HepG2 (cell line): Measurements from ENCODE around the gene TRPV6. TPM values are rescaled to one million over a fixed set of nuclear protein-coding genes. Genes with fewer than 3 reads are reported as not detected.

Experiments used
- ATAC-seq: fragments of 200-7000 bp; cut with Tn5 transposase; 3 replicates; pipeline ENCODE4 v1.9.1; 2020; ENCODE audit warnings: mild to moderate bottlenecking, moderate library complexity
- BruUV-seq: library from RNA; stranded (reverse); fragments of 400-500 nt; replicated peaks from 2 replicates; lab custom pipeline; 2021; lab: Mats Ljungman, UMichigan
- CTCF ChIA-PET: fragments of 300-600 bp; formaldehyde crosslinking; extraction: SDS; loops from one replicate; lab custom pipeline; 2021; ENCODE audit warnings: low total read pairs, inconsistent platforms, low intra/inter-chr PET ratio; lab: Yijun Ruan, JAX
- POLR2A ChIA-PET: fragments of 350-600 bp; sonication (Branson Sonifier 250); formaldehyde crosslinking; loops from one replicate; lab custom pipeline; 2020; ENCODE audit warnings: antibody characterized with exemption, inconsistent platforms; lab: Yijun Ruan, JAX
- DNase-seq: peaks from one replicate; pipeline ENCODE4 v3.0.0-alpha.2; 2015; ENCODE audit warnings: low spot score
- FAIRE-seq: peaks from 3 replicates; lab custom pipeline; 2011; peaks lifted over from hg19 to GRCh38; lab: Jason Lieb, UNC
- H2AFZ ChIP-seq: one replicate; pipeline ENCODE4 v1.6.1; 2011; ENCODE audit warnings: low read length, inconsistent platforms
- H3K27ac ChIP-seq: fragments of 300-600 bp; 3 replicates; pipeline ENCODE4 v1.8.0; 2011; ENCODE audit warnings: mixed run types, mild to moderate bottlenecking, mixed read lengths, low read length, inconsistent platforms; ENCODE audit not compliant: insufficient read depth; ENCODE audit errors: extremely low read length
- H3K27me3 ChIP-seq, 2 experiments: fragments of 200-600 bp in 1 of 2; 2 replicates in 1 of 2; 3 replicates in 1 of 2; pipeline versions ENCODE4 v1.6.0 to v1.8.0; 2011; ENCODE audit warnings: low read length in 2 of 2, mild to moderate bottlenecking in 2 of 2, moderate library complexity in 2 of 2, inconsistent platforms in 1 of 2; ENCODE audit not compliant: insufficient read depth in 2 of 2, control insufficient read depth in 1 of 2
- H3K36me3 ChIP-seq, 2 experiments: fragments of 200-600 bp in 1 of 2; replicated peaks in 1 of 2; 2 replicates in 1 of 2; 3 replicates in 1 of 2; pipeline versions ENCODE4 v1.5.1 to v1.8.0; 2011; ENCODE audit warnings: low read length in 2 of 2, inconsistent platforms in 1 of 2; ENCODE audit not compliant: insufficient read depth in 2 of 2, control insufficient read depth in 1 of 2
- H3K4me1 ChIP-seq: 2 replicates; pipeline ENCODE4 v1.5.1; 2012; ENCODE audit warnings: low read length, inconsistent platforms; ENCODE audit not compliant: insufficient read depth
- H3K4me2 ChIP-seq: 2 replicates; pipeline ENCODE4 v1.6.0; 2011; ENCODE audit warnings: low read depth, low read length, inconsistent platforms
- H3K4me3 ChIP-seq, 3 experiments: fragments of 200-600 bp in 1 of 3; sonication (generic), shearing (Covaris generic) in 1 of 3; replicated peaks in 1 of 3; 2 replicates each; pipeline ENCODE4 v1.5.1; 2011 to 2016; ENCODE audit warnings: low read length in 3 of 3, inconsistent platforms in 2 of 3, low read depth in 2 of 3, mild to moderate bottlenecking in 2 of 3, control low read depth in 1 of 3, mixed read lengths in 1 of 3; ENCODE audit not compliant: insufficient read depth in 1 of 3
- H3K79me2 ChIP-seq: one replicate; pipeline ENCODE4 v1.6.1; 2011; ENCODE audit warnings: low read length, inconsistent platforms; ENCODE audit not compliant: insufficient read depth
- H3K9ac ChIP-seq: 2 replicates; pipeline ENCODE4 v1.6.0; 2011; ENCODE audit warnings: mild to moderate bottlenecking, low read depth, low read length, inconsistent platforms; ENCODE audit not compliant: insufficient read depth
- H3K9me3 ChIP-seq: 2 replicates; pipeline ENCODE4 v1.5.1; 2012; ENCODE audit warnings: mild to moderate bottlenecking, low read length
- H4K20me1 ChIP-seq: 2 replicates; pipeline ENCODE4 v1.6.0; 2011; ENCODE audit warnings: inconsistent platforms, mild to moderate bottlenecking, low read length, moderate library complexity; ENCODE audit not compliant: insufficient read depth
- HMG20A ChIP-seq: IDR thresholded peaks from 2 replicates; pipeline ENCODE4 v1.6.1; 2016; ENCODE audit warnings: borderline replicate concordance
- HNRNPUL1 ChIP-seq: fragments of 200-400 bp; formaldehyde crosslinking; IDR thresholded peaks from 2 replicates; pipeline ENCODE4 v1.6.1; 2017; ENCODE audit warnings: low read depth, mild to moderate bottlenecking, low read length, moderate library complexity
- HOXA7 ChIP-seq: sonication (generic); formaldehyde crosslinking; IDR thresholded peaks from 2 replicates; pipeline ENCODE4 v1.8.1; 2022; ENCODE audit warnings: mild to moderate bottlenecking, missing genetic modification reagents, moderate library complexity
- ZNF333 ChIP-seq: sonication (generic); formaldehyde crosslinking; IDR thresholded peaks from 2 replicates; pipeline ENCODE4 v1.4.0; 2020; ENCODE audit warnings: mild to moderate bottlenecking, missing genetic modification reagents, borderline replicate concordance
- ZNF34 ChIP-seq: sonication (generic); formaldehyde crosslinking; IDR thresholded peaks from 2 replicates; pipeline ENCODE4 v1.4.0; 2020; ENCODE audit warnings: mild to moderate bottlenecking, missing genetic modification reagents, borderline replicate concordance
- ZNF549 ChIP-seq: sonication (generic); formaldehyde crosslinking; IDR thresholded peaks from 2 replicates; pipeline ENCODE4 v1.5.0; 2020; ENCODE audit warnings: missing genetic modification reagents
- WGBS: methylation state at CpG from one replicate; pipeline ENCODE4 v1.1.6; 2017; ENCODE audit warnings: low lambda C conversion rate; 5-methylcytosine and 5-hydroxymethylcytosine counted together
- in situ Hi-C: cut with HindIII; loops from 2 replicates; pipeline ENCODE4 v1.10.0; 2017; ENCODE audit warnings: low pct_unique_long_range_greater_than_20kb; ENCODE audit not compliant: extremely low pct_ligation_motif_present
- intact Hi-C: fragments of 100-400 bp; cut with micrococcal nuclease; formaldehyde crosslinking; loops from one replicate; pipeline ENCODE4 v1.10.0; 2022; ENCODE audit not compliant: unreplicated experiment
- polyA plus RNA-seq, 8 experiments: library from polyadenylated mRNA; depleted of rRNA in 3 of 8; stranded (reverse) in 7 of 8; unstranded in 1 of 8; fragments of >200 nt; fragmentation: Illumina TruSeq in 4 of 8; extraction: Trizol in 4 of 8; gene quantifications; 2 replicates each; pipeline versions ENCODE4 v1.2.1 to v1.2.3, GENCODE V29; 2011 to 2016; ENCODE audit warnings: low read depth in 4 of 8, missing spikeins in 1 of 8, mixed read lengths in 1 of 8; ENCODE audit not compliant: insufficient read depth in 1 of 8
- total RNA-seq, 5 experiments: library from RNA; depleted of rRNA; stranded (reverse); fragments of >200 nt; fragmentation: Illumina TruSeq; extraction: Trizol; gene quantifications; 2 replicates each; pipeline ENCODE4 v1.2.3, GENCODE V29; 2016; ENCODE audit warnings: low read depth in 1 of 5
- TF ChIP-seq, protein P1 (sequence below): sonication (generic); formaldehyde crosslinking; IDR thresholded peaks from 2 replicates; pipeline ENCODE4 v1.4.0; 2020; ENCODE audit warnings: missing genetic modification reagents

The TRPV6 gene
- total and polyA plus RNA-seq, 2 of the 13 experiments (the other 11 are each of a cell fraction or from before 2014, with no cell fraction given) = not detected

DNA sequence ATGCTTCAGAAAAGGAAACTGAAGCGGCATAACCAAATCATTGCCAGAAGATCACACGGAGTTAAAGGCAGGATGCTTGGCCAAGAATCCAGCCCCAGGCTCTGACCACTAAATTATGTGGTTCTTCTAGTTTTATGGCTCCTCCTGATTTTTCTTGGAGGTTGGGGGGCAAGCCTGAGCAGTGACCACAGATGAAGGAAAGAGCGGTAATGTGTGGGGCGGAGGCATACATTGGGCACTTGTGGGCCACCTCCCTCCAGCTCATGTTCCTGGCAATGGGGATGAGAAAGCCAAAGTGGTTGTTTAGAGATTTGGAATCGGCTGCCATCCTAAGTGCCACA lies 3.2 kb downstream of the TRPV6 start:
- no peak for FAIRE-seq
- in situ Hi-C loops (no loop called here), intact Hi-C loops (loop anchor here (10.0 kb wide), 1 partner anchor 122 kb away; no protein-coding TSS in a partner anchor)
- Histone ChIP-seq H3K4me1 (no peaks in the 10 kb centered on the region), H3K36me3 (no peaks in the 10 kb centered on the region), H3K4me3 (no peak overlapping the region), H3K4me2 (no peak overlapping the region), H4K20me1 (no peaks in the 10 kb centered on the region), H3K27me3 (peaks cover 1 to 18% of the 10 kb centered on the region in 2 experiments; a peak in 3 of 5 replicates), H3K9me3 (no peaks in the 10 kb centered on the region), H3K79me2 (no peaks in the 10 kb centered on the region), H3K9ac (no peak overlapping the region), H3K27ac (no peak overlapping the region), H2AFZ (no peak overlapping the region)
- TF ChIP-seq ZNF333 (CRISPR knock-in tag) (no peak), ZNF34 (CRISPR knock-in tag) (no peak), HOXA7 (CRISPR knock-in tag) (no peak), ZNF549 (CRISPR knock-in tag) (no peak)
- no peak for ATAC-seq
- DNase-seq = no peak
- CTCF ChIA-PET = no interaction called here
- POLR2A ChIA-PET = no interaction called here
- WGBS = 48% methylated on average over 5 of the region's 5 CpGs
- BruUV-seq = no TSS peak

DNA sequence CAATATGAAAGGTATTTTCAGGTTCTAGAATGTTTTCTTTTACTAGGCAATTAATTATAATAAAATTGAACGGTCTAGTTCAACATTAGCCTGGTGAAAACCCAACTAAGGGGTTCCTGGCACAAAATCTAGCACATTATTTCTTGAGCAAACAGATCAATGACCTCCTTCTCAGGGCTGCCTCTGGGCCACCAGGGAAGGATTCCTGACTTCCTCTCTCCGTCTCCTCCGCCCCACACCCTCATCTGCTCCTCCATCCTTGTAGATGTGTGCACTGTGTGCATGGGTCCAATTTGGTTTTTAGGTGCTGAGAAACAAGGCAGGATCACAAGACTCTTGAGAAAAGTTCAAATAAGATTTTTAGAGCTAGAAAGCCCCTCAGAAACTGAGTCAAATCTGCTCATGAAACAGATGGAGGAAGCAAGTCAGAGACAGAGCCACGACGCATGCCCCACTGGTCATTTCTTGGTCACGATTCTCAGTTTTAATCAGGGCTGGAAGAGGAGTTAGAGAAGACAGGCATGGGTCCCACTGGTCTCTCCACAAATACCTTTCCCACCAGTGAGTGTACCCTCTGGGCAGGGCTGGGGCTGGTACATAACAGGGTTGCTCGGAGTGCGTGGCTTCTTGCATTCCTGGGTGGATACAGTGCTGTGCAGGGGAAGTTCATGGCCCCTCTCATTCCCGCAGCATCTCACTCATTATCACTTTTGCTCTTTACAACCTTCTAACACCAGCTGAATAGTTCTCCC lies 3.8 kb downstream of the TRPV6 start:
- ChIA-PET CTCF (no interaction called here), POLR2A (no interaction called here)
- Histone ChIP-seq H3K4me3 (no peak overlapping the region), H2AFZ (no peak overlapping the region), H3K36me3 (no peaks in the 10 kb centered on the region), H3K27ac (no peak overlapping the region), H3K9ac (no peak overlapping the region), H3K79me2 (no peaks in the 10 kb centered on the region), H3K4me2 (no peak overlapping the region), H3K27me3 (peaks cover 1 to 18% of the 10 kb centered on the region in 2 experiments; a peak in 3 of 5 replicates), H3K4me1 (no peaks in the 10 kb centered on the region), H4K20me1 (no peaks in the 10 kb centered on the region), H3K9me3 (no peaks in the 10 kb centered on the region)
- no TSS peak for BruUV-seq
- TF ChIP-seq HMG20A (CRISPR knock-in tag) (no peak), HNRNPUL1 (no peak)
- TF ChIP-seq, protein P1, sequence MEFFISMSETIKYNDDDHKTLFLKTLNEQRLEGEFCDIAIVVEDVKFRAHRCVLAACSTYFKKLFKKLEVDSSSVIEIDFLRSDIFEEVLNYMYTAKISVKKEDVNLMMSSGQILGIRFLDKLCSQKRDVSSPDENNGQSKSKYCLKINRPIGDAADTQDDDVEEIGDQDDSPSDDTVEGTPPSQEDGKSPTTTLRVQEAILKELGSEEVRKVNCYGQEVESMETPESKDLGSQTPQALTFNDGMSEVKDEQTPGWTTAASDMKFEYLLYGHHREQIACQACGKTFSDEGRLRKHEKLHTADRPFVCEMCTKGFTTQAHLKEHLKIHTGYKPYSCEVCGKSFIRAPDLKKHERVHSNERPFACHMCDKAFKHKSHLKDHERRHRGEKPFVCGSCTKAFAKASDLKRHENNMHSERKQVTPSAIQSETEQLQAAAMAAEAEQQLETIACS (CRISPR knock-in tag) = no peak
- no peak for DNase-seq
- FAIRE-seq = no peak
- in situ Hi-C loops = no loop called here
- no peak for ATAC-seq
- intact Hi-C loops = loop anchor here (10.0 kb wide), 1 partner anchor 123 kb away; no protein-coding TSS in a partner anchor
- WGBS = 35% methylated on average over 9 of the region's 9 CpGs
